ENCODE results near the gene AATF.

DNA sequence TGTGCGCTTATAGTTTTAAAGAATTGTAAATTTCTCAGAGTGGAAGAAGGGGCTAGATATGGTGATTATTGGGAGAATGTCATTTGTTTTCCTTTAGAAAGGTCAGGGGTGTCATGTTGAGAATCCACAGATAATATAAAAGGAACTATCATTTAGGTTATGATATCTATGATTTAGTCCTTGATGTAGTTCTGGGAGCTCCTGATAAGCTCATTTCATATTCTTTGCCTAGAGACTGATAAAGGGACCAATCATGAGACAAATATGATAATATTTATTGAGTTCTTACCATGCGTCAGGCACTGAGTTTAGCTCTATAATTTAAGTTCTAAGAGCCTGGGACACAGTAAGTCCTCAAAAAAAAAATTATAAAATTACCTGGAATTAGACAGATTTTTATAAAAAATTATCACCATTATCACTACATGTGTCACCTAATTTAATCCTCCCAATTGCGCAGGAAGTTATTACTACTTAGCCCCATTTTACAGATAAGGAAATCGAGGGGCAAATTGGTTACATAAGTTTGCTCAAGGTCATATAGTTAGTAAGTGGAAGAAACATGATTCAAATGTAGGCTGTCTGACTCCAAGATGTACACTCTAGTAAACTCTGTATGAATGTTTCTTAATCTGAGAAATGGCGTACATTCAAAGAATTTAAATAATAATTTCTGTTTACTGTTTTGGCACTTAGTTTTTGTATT lies 2.5 kb downstream of the AATF start:
- TF ChIP-seq POLR2A (IDR thresholded peaks at IDR 0.05), result no peak
- TF ChIP-seq, protein P1, sequence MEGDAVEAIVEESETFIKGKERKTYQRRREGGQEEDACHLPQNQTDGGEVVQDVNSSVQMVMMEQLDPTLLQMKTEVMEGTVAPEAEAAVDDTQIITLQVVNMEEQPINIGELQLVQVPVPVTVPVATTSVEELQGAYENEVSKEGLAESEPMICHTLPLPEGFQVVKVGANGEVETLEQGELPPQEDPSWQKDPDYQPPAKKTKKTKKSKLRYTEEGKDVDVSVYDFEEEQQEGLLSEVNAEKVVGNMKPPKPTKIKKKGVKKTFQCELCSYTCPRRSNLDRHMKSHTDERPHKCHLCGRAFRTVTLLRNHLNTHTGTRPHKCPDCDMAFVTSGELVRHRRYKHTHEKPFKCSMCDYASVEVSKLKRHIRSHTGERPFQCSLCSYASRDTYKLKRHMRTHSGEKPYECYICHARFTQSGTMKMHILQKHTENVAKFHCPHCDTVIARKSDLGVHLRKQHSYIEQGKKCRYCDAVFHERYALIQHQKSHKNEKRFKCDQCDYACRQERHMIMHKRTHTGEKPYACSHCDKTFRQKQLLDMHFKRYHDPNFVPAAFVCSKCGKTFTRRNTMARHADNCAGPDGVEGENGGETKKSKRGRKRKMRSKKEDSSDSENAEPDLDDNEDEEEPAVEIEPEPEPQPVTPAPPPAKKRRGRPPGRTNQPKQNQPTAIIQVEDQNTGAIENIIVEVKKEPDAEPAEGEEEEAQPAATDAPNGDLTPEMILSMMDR (IDR thresholded peaks at IDR 0.05), result no peak
